Posterior vena cava (tissue), 2 donors: ENCODE results near the gene PIAS4. TPM values are rescaled to one million over a fixed set of nuclear protein-coding genes. Genes with fewer than 3 reads are reported as not detected.

Experiments used
- DNase-seq: peaks from one replicate; pipeline ENCODE4 v3.0.0-alpha.2; 2020; ENCODE audit warnings: low spot score
- intact Hi-C, 2 donors: fragments of 100-400 bp; cut with DNase I; formaldehyde crosslinking; loops; one replicate each; pipeline versions ENCODE4 v1.14.1 to v1.14.2; 2022 to 2023
- total RNA-seq, 2 donors: library from RNA; stranded (reverse); fragmentation: NEBNext Ultra II Directional; extraction: Animal tissue kit (Norgen Biotek cat#: 25700); gene quantifications; one replicate each; pipeline ENCODE4 v1.2.1, GENCODE V29; 2021
- donor health status: DM: yes; HTN: yes; CAD: no.
- donor health status: DM: yes; HTN: yes; CAD: no.

The PIAS4 gene
- total RNA-seq, 2 donors from 2014 or later: 14.4 to 16.1 TPM

- DNase-seq: no peak
Measured at GRCh38 chr19:4051175-4052101, 43.9 kb downstream of the PIAS4 start.

GRCh38 chr19:4052114-4052992 is 44.8 kb downstream of the PIAS4 start:
- no peak for DNase-seq
- intact Hi-C loops: no loop called here

More at GRCh38 chr19:4051175-4052101, 43.9 kb downstream of the PIAS4 start:
- intact Hi-C loops: no loop called here

- intact Hi-C loops: no loop called here
- DNase-seq: no peak
Measured at GRCh38 chr19:4052993-4053422, 45.5 kb downstream of the PIAS4 start.

DNA sequence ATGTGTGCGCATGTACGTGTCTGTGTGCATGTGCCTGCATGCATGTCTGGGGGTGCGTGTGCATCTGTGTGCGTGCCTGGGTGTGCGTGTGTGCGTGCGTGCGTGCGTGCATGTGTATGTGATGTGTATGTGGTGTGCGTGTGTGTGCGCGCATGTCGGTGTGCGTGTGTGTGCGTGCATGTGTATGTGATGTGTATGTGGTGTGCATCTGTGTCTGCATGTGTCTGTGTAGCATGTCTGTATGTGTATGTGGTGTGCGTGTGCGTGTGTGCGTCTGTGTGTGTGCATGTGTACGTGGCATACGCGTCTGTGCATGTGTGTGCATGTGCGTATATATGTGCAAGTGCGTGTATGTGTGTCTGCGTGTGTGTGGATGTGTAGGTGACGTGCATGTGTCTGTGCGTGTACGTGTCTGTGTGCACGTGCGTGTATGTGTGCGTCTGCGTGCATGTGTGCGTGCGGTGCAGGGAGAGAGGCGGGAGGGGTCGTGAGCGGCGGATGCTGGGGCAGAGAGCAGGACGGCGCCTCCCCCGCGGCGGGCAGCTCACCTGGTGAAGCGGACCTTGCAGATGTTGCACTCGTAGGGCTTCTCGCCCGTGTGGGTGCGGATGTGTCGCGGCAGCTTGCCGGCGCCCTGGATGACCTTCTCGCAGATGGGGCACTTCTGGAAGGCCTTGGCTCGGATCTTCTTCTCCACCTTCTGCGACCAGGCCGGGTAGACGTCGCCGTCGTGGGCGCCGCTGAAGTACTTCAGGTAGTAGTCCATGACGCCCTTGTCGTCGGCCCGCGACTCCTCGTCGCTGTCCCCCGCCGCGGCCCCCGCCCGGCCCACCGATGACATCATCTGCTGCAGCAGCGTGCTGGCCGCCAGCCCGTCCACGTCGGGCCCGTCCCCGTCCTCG is 46.1 kb downstream of the PIAS4 start:
- intact Hi-C loops: no loop called here
- no peak for DNase-seq

DNA sequence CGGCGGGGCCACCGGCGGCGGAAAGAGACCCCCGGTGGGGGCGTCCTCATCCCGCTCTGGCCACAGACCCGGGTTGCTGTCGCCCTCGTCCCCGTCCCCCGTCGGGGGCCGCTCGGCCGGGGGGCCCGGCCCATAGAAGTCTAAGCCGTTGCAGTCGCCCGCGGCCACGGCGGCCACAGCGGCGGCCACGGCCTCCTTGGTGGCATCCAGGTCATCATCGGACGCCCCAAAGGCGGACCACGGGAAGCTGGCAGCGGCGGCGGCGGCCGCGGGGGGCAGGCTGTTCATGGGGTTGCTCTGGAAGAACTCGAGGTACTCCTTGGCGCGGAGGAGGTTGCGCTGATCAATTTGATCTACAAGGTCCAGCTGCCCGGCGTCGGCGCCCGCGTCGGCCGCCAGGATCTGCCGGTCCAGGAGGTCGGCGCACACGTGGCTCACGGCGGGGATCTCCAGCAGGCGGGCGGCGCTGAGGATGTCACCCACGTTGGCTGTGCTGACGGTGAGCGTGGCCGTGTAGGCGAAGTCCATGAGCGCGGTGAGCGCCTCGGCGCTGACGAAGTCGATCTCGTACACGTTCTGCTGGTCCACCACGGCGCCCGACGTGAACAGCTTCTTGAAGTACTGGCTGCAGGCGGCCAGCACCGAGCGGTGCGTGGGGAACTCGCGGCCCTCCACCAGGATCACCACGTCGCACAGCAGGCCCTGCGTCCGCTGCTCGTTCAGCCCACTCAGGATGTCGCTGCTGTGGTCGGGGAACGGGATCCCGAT is 47.1 kb downstream of the PIAS4 start:
- no peak for DNase-seq
- intact Hi-C loops: no loop called here

GRCh38 chr19:4055209-4055552 is 47.6 kb downstream of the PIAS4 start:
- intact Hi-C loops: no loop called here
- DNase-seq: no peak

DNA sequence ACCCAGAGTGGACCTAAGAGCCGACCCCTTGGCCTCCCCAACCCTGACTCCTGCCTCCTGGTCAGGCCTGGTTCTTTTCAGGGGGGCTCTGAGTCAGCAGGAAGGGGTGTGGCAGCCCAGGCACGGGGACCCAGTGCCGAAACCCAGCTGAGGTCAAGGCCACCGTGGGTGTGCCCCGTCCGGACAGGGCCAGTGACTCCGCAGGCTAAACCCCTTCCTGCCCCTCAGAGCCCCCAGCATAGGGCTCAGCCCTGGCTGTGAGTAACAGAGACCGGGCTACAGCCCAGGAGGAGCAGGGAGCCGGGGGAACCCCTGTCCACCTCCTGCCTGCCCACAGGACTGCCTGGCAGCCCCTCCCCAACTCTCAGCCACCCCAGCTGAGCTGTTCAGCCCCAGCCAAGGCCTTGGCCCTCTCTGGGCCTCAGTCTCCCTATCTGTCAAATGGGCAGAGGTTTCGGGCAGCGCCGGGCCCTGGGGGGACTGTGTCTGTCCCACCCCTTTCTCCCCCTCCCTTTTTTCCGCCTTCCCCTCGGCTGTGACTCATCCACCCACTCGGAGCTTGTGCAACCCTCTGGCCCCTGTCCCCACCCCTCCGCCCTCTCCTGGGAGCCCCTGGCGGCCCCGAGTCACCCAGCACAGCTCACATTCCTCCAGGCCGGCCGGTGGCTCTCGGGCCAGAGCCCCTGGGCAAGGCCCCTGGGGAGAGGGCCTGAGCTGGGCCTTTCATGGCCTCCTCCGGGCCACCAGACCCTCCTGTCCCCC is 50.6 kb downstream of the PIAS4 start:
- intact Hi-C loops: no loop called here
- peak; percentile 97 for DNase-seq

GRCh38 chr19:4058693-4059452 is 51.3 kb downstream of the PIAS4 start:
- intact Hi-C loops: no loop called here
- DNase-seq: no peak

GRCh38 chr19:4059453-4059871 is 51.9 kb downstream of the PIAS4 start:
- DNase-seq: no peak
- intact Hi-C loops: no loop called here

GRCh38 chr19:4059891-4060620 is 52.5 kb downstream of the PIAS4 start:
- intact Hi-C loops: no loop called here
- DNase-seq: no peak

GRCh38 chr19:4060621-4061177 is 53.2 kb downstream of the PIAS4 start:
- DNase-seq: no peak
- intact Hi-C loops: no loop called here

DNA sequence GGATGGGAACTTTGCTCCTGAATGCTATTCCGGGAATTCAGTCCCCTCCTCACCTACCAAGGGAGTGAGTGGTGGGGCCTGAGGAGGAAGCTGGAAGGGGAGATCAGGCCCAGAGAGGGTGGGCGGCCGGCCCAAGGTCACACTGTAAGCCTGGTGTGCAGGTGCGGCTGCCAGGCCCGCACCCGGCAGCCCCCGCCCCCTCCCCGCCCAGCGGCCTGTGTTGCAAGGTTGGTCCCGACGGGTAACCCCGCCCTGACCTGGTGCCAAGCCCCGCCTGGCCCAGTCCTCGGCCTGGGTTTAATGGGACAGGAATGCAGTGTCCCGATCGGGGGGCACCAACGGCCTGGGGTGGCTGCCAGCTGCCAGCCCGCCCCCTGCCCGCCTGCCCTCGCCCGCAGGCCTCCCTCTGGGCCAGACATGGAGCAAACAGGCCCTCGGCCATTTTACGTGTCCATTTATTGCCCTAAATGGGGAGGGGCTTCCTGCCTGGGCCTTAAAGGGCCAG is 53.7 kb downstream of the PIAS4 start:
- DNase-seq: peak; percentile 93
- intact Hi-C loops: no loop called here

GRCh38 chr19:4061683-4062418 is 54.3 kb downstream of the PIAS4 start:
- DNase-seq: no peak
- intact Hi-C loops: no loop called here

DNA sequence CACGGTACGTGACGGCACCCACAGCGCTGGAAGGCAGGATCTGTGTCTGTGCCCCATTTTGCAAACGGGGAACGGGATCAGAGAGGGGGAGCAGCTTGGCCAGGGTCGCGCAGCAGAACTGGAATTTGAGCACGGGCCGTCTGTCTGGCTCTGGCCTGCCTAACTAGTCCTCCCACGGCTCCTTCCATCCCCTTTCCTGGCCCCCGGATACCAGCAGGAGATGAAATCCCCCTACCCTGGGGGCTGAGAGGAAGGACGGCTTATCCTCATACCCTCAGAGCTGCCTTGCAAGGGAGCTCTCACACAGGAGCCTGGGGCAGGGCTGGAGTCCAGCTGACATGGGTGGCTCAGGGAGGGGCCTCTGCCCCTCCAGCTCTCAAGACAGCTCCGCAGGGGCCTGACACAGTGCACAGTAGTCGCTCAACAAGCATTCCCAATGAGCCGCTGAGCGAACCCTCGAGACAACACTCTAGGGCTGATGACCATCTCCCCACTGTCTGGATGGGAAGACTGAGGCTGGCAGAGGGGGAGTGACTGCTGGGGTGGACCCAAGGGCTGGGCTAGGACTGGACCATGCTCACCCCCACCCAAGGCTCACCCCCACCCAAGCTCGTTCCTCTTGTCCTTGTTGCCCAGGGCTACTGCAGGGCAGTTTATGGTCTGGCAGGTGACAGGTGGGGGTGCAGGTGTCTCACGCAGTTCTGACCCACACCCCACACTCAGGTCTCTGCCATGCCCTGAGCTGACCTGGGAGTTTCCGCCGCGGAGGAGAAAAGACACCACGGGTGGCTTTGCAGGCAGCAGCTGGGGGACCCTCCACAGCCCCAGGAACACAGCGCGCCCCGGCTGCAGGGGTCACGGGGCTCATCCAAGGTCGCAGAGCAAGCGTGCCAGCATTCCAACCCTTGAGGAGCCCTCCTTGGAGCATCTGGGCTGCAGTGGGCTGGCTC is 55.2 kb downstream of the PIAS4 start:
- DNase-seq: no peak
- intact Hi-C loops: no loop called here
